Activated CD4-positive, alpha-beta memory T cell treated with anti-CD3 and anti-CD28 coated beads for 36 hours (primary cell): ENCODE data around the gene YDJC. TPM values are rescaled to one million over a fixed set of nuclear protein-coding genes. Genes with fewer than 3 reads are reported as not detected.
A peak's percentile ranks its signal among the peaks of the same experiment; 100 is the strongest.
"Not testable (repeated sequence)": the region's sequence is repeated elsewhere in the genome, so short reads cannot be mapped to it uniquely, and the experiment has no call there.

ENCODE experiments used
- CTCF ChIA-PET: fragments of 350-600 bp; sonication (Branson Sonifier 250); formaldehyde crosslinking; loops from one replicate; lab custom pipeline; 2021; ENCODE audit warnings: antibody characterized with exemption, inconsistent platforms; lab: Charles Lee
- POLR2A ChIA-PET: fragments of 350-600 bp; sonication (Branson Sonifier 250); formaldehyde crosslinking; loops from one replicate; lab custom pipeline; 2021; ENCODE audit warnings: antibody characterized with exemption; lab: Charles Lee
- DNase-seq: peaks from one replicate; pipeline ENCODE4 v3.0.0-alpha.2; 2020
- H3K27ac Mint-ChIP-seq: one replicate; pipeline ENCODE4 v1.8.0; 2021; ENCODE audit warnings: mixed read lengths
- H3K27me3 Mint-ChIP-seq: one replicate; pipeline ENCODE4 v1.8.0; 2021; ENCODE audit warnings: mixed read lengths
- H3K36me3 Mint-ChIP-seq: one replicate; pipeline ENCODE4 v1.8.0; 2021; ENCODE audit warnings: mixed read lengths
- H3K4me1 Mint-ChIP-seq: one replicate; pipeline ENCODE4 v1.8.0; 2021; ENCODE audit warnings: low read depth, mixed read lengths
- H3K4me3 Mint-ChIP-seq: one replicate; pipeline ENCODE4 v1.8.0; 2021; ENCODE audit warnings: mild to moderate bottlenecking, mixed read lengths
- H3K9me3 Mint-ChIP-seq: one replicate; pipeline ENCODE4 v1.8.0; 2021; ENCODE audit warnings: mixed read lengths
- intact Hi-C: fragments of 100-400 bp; cut with micrococcal nuclease; formaldehyde crosslinking; loops from one replicate; pipeline ENCODE4 v1.15.1; 2023
- total RNA-seq, 2 experiments: library from RNA; stranded (reverse); gene quantifications; one replicate each; pipeline ENCODE4 v1.2.3, GENCODE V29; 2021

Gene YDJC
- total RNA-seq, 2 experiments from 2014 or later: 45.3 to 47.1 TPM

DNA sequence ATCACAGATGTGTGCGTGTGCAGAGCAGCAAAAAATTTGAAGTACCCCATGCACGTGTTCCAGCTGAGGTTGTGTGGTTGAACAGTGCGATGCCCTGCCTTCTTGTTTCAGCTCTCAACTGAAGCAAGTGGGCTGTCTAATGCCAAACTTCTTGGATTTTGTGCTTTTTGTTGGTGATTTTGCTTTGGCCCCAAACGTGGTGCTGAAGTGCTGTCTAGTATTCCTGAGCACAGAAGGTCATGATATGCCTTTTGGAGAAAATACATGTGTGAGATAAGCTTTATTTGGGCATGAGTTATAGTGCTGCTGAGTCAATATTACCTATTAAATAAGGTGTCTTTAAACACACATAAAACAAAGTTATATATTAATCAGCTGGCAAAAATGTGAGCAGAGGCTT lies 14.1 kb downstream of the YDJC start:
- Mint-ChIP-seq H3K4me1 (peaks cover 24% of the 10 kb centered on the region), H3K9me3 (no peaks in the 10 kb centered on the region), H3K4me3 (no peak overlapping the region), H3K27me3 (no peaks in the 10 kb centered on the region), H3K27ac (peak overlapping the region; percentile 21), H3K36me3 (peaks cover 24% of the 10 kb centered on the region)
- intact Hi-C loops: no loop called here
- ChIA-PET POLR2A (no interaction called here), CTCF (interaction anchor here (0.8 to 2.6 kb wide), 4 partner anchors 12 to 31 kb away, joined by 3 to 14 read pairs (median 4); partner anchors contain the start of gene YDJC)
- DNase-seq: no peak

DNA sequence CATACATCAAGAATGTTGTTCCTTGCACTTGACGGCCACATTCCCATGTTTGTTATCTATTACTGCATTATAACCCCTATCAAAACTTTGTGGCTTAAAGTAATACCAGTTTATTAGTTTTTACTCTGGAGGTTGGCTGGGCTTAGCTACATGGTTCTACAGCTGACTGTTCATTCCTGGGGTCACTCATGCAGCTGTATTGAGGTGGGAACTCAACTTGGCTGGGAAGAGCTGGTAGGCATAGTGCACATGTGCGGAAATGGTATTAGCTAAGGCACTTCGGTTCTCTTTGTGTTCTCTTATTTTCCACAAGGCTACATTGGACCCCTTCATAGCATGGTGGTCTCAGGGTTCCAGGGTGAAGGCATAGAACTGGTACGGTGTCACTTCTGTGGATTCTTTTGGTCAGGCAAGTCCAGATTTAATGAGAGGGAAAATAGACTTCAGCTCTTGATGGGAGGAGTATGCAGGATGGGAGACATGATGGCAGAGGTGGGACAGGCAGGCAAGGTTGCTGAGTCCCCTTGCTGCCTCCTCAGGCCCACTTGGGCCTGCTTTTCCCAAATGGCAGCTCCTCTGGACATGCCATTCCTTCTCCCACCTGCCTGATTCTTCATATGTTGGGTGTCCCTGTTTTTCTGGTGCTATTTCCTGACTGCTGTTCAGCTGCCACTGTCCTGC lies 16.1 kb downstream of the YDJC start:
- H3K4me1 Mint-ChIP-seq: peaks cover 22% of the 10 kb centered on the region
- H3K27me3 Mint-ChIP-seq: no peaks in the 10 kb centered on the region
- peak overlapping the region; percentile 65 for H3K27ac Mint-ChIP-seq
- ChIA-PET CTCF (interaction anchor here (0.7 to 1.6 kb wide), 5 partner anchors 9 to 33 kb away, joined by 3 to 5 read pairs (median 3); no protein-coding TSS in a partner anchor), POLR2A (no interaction called here)
- no peaks in the 10 kb centered on the region for H3K9me3 Mint-ChIP-seq
- peaks cover 24% of the 10 kb centered on the region for H3K36me3 Mint-ChIP-seq
- no peak overlapping the region for H3K4me3 Mint-ChIP-seq
- no peak for DNase-seq
- intact Hi-C loops: no loop called here

DNA sequence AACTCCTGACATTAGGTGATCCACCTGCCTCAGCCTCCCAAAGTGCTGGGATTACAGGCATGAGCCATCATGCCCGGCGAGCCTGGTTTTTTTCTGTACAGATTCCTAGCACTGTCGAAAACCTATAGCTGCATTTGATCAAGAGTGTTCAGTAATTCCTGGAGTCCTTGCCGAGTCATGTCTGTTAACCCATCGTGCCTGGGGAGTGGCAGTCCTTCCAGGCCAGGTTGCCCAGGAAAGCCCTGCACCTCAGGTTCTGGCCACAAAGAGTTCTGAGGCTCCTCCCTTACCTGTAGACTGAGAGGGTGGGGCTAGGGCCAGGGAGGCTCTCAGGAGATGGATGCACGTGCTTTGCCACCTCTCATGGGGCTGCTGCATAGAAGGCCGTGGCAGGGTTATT lies 17.0 kb downstream of the YDJC start:
- H3K36me3 Mint-ChIP-seq: peaks cover 24% of the 10 kb centered on the region
- no peak for DNase-seq
- no peaks in the 10 kb centered on the region for H3K27me3 Mint-ChIP-seq
- no peak overlapping the region for H3K27ac Mint-ChIP-seq
- no peaks in the 10 kb centered on the region for H3K9me3 Mint-ChIP-seq
- intact Hi-C loops: no loop called here
- H3K4me3 Mint-ChIP-seq: no peak overlapping the region
- ChIA-PET POLR2A (no interaction called here), CTCF (interaction anchor here (0.7 to 1.4 kb wide), 2 partner anchors 9 to 34 kb away, joined by 3 read pairs; no protein-coding TSS in a partner anchor)
- peaks cover 27% of the 10 kb centered on the region for H3K4me1 Mint-ChIP-seq

DNA sequence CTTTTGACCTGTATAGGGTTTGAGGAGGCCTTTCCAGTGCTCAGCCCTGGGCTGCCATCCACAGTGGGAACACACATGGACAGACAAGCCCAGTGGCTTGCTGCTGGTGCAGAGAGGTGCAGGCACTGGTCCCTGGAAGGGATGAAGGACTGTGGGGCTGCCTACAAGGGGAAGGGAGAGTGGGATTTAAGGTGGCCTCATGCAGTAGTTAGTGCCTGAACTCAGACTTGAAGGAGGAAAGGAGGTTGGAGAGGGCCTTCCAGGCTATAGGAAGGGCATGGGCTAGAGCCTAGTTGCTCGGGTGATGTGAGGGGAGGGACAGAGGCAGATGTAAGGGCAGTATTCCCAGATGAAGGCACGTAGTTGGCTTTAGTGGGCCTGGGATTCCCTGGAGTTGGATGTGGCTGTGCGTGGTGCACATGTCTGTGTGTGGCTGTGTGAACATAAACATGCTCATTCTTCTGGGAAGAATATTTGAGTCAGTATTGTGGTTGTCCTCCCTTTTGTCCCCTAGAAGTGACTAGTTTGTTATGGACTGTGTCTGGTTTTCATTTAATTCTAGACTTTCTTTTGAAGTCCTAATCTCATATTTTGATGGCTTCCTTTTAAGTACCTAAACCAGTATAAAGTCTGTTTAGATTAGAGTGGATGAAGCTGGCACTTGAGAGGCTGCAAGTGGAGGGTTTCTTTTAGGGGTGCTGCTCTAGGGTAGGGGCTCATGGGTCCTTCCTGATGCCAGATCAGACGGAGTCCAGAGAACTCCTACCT lies 18.4 kb downstream of the YDJC start:
- Mint-ChIP-seq H3K4me1 (peaks cover 36% of the 10 kb centered on the region), H3K9me3 (no peaks in the 10 kb centered on the region), H3K36me3 (peaks cover 26% of the 10 kb centered on the region), H3K4me3 (no peak overlapping the region), H3K27ac (peak overlapping the region; percentile 84), H3K27me3 (no peaks in the 10 kb centered on the region)
- ChIA-PET POLR2A (no interaction called here), CTCF (interaction anchor here (3.3 kb wide), 1 partner anchor 18 kb away, joined by 15 read pairs; the partner anchor contains the start of gene YDJC)
- DNase-seq: no peak
- intact Hi-C loops: no loop called here

DNA sequence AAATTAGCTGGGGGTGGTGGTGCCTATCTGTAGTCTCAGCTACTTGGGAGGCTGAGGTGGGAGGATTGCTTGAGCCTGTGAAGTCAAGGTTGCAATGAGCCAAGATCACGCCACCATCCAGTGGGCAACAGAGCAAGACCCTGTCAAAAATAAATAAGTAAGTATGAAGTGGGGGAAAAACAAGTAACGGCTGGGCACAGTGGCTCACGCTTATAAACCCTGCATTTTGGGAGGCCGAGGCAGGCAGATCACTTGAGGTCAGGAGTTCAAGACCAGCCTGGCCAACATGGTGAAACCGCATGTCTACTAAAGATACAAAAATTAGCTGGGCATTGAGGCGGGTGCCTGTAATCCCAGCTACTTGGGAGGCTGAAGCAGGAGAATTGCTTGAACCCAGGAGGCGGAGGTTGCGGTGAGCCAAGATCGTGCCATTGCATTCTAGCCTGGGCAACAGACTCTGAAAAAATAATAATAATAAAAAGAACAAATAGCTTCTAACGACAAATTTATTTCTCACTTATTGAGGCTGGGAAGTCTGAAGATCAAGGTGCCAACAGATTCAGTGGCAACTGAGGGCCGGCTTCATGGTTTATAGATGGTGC lies 20.2 kb downstream of the YDJC start:
- CTCF ChIA-PET: interaction anchor here (1.4 to 3.3 kb wide), 3 partner anchors 13 to 37 kb away, joined by 6 to 15 read pairs (median 6); partner anchors contain the start of gene YDJC
- POLR2A ChIA-PET: not testable (repeated sequence)

DNA sequence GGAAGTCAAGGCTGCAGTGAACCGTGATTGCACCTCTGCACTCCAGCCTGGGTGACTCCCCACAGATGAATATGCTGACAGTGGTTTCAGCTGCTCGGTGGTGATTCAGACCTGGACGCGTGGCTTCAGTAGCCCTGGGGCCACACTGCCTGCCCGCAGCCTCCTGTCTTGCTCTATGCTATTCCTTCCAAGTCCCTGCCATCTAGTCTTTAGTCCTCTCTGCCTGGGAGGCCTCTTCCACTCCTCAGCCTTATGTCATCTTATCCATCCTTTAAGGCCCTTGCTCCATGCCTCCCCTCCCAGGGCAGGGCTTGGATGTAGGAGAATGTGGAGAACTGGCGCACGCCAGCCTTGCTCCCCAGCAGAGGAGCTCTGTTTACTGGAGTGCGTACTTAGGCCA lies 23.0 kb downstream of the YDJC start:
- DNase-seq: no peak
- Mint-ChIP-seq H3K4me1 (peaks cover 33% of the 10 kb centered on the region), H3K4me3 (no peak overlapping the region), H3K9me3 (no peaks in the 10 kb centered on the region), H3K27ac (no peak overlapping the region), H3K36me3 (peaks cover 14% of the 10 kb centered on the region), H3K27me3 (no peaks in the 10 kb centered on the region)
- CTCF ChIA-PET: interaction anchor here (0.8 to 2.2 kb wide), 5 partner anchors 16 to 40 kb away, joined by 3 to 7 read pairs (median 4); partner anchors contain the start of genes SDF2L1 and YDJC
- intact Hi-C loops: no loop called here
- POLR2A ChIA-PET: interaction anchor here (0.9 kb wide), 1 partner anchor 19 kb away, joined by 3 read pairs; no protein-coding TSS in a partner anchor

More for the DNA sequence above, 20.2 kb downstream of the YDJC start:
- intact Hi-C loops, H3K27ac Mint-ChIP-seq, DNase-seq, H3K9me3 Mint-ChIP-seq, H3K4me3 Mint-ChIP-seq, H3K27me3 Mint-ChIP-seq: not testable (repeated sequence)
- peaks cover 39% of the 10 kb centered on the region for H3K4me1 Mint-ChIP-seq
- H3K36me3 Mint-ChIP-seq: peaks cover 22% of the 10 kb centered on the region

DNA sequence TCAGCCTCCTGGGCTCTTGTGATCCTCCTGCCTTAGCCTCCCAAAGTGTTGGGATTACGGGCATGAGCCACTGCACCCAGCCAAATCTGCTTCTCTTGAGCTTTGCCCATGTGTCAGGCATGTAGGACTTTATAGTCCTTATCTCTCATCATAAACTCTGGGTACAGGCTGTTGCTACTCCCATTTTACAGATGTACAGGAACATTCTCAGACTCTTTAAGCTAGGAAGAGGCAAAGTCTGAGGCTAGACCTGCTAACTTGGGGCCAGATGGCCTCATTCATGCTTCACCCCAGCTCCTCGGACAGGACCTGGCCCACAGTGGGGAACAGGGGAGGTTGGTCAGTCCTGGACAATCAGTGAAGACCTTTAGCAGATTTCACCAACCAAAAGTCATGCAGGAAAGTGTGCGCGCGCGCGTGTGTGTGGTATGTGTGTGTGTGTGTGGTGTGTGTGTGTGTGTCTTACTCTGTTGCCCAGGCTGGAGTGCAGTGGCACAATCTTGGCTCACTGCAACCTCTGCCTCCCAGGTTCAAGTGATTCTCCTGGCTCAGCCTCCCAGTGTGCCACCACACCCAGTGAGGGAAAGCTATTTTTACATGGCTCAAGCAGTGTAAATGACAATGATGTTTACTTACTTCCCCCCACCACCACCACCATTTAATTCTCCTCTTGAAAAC lies 23.8 kb downstream of the YDJC start:
- CTCF ChIA-PET: interaction anchor here (0.8 to 2.2 kb wide), 4 partner anchors 17 to 41 kb away, joined by 3 to 7 read pairs (median 4); partner anchors contain the start of gene SDF2L1
- H3K27ac Mint-ChIP-seq: no peak overlapping the region
- peaks cover 8% of the 10 kb centered on the region for H3K36me3 Mint-ChIP-seq
- no peak overlapping the region for H3K4me3 Mint-ChIP-seq
- peaks cover 27% of the 10 kb centered on the region for H3K4me1 Mint-ChIP-seq
- no peaks in the 10 kb centered on the region for H3K27me3 Mint-ChIP-seq
- intact Hi-C loops: no loop called here
- no peaks in the 10 kb centered on the region for H3K9me3 Mint-ChIP-seq
- POLR2A ChIA-PET: no interaction called here
- DNase-seq: no peak

DNA sequence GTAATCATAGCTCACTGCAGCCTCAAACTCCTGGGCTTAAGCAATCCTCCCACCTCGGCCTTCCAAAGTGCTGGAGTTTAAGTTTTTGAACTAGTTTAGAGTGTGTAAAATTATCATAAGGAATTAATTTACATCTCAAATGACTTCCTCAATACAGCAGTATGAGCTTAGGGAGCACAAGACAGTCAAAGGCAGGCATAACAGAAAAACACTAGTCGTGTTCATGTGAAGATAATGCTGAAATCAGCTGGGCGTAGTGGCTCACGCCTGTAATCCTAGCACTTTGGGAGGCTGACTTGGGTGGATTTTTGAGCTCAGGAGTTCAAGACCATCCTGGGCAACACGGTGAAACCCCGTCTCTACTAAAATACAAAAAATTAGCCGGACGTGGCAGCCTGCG lies 25.8 kb downstream of the YDJC start:
- intact Hi-C loops: no loop called here
- peaks cover 37% of the 10 kb centered on the region for H3K4me1 Mint-ChIP-seq
- H3K27ac Mint-ChIP-seq: no peak overlapping the region
- CTCF ChIA-PET: interaction anchor here (1.0 to 1.3 kb wide), 3 partner anchors 9 to 42 kb away, joined by 3 to 4 read pairs (median 3); no protein-coding TSS in a partner anchor
- H3K9me3 Mint-ChIP-seq: no peaks in the 10 kb centered on the region
- no peak for DNase-seq
- H3K4me3 Mint-ChIP-seq: no peak overlapping the region
- POLR2A ChIA-PET: no interaction called here
- no peaks in the 10 kb centered on the region for H3K27me3 Mint-ChIP-seq
- H3K36me3 Mint-ChIP-seq: peaks cover 11% of the 10 kb centered on the region

DNA sequence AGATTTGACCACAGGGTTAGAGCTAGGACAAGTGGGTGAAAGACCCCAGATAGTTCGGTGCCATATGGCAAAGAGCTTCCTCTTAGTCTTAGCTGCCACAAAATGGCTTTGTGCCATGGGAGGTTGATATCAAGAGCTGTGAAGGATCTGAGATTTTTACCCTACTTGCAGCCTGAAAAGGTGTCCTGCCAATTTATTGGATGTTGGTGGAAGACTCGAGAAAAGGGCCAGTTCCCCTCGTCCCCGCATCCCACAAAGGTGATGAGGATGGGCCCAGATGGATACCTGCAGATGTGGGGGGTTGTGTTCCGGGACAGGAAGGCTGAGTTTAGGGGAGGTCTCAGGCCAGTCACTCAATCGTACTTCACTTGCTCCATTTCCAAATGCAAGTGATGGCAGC lies 27.2 kb downstream of the YDJC start:
- no peaks in the 10 kb centered on the region for H3K27me3 Mint-ChIP-seq
- no peak overlapping the region for H3K4me3 Mint-ChIP-seq
- DNase-seq: no peak
- intact Hi-C loops: no loop called here
- POLR2A ChIA-PET: interaction anchor here (1.4 kb wide), 1 partner anchor 10 kb away, joined by 4 read pairs; no protein-coding TSS in a partner anchor
- H3K27ac Mint-ChIP-seq: peak overlapping the region; percentile 21
- CTCF ChIA-PET: no interaction called here
- peaks cover 37% of the 10 kb centered on the region for H3K4me1 Mint-ChIP-seq
- peaks cover 12% of the 10 kb centered on the region for H3K36me3 Mint-ChIP-seq
- no peaks in the 10 kb centered on the region for H3K9me3 Mint-ChIP-seq

DNA sequence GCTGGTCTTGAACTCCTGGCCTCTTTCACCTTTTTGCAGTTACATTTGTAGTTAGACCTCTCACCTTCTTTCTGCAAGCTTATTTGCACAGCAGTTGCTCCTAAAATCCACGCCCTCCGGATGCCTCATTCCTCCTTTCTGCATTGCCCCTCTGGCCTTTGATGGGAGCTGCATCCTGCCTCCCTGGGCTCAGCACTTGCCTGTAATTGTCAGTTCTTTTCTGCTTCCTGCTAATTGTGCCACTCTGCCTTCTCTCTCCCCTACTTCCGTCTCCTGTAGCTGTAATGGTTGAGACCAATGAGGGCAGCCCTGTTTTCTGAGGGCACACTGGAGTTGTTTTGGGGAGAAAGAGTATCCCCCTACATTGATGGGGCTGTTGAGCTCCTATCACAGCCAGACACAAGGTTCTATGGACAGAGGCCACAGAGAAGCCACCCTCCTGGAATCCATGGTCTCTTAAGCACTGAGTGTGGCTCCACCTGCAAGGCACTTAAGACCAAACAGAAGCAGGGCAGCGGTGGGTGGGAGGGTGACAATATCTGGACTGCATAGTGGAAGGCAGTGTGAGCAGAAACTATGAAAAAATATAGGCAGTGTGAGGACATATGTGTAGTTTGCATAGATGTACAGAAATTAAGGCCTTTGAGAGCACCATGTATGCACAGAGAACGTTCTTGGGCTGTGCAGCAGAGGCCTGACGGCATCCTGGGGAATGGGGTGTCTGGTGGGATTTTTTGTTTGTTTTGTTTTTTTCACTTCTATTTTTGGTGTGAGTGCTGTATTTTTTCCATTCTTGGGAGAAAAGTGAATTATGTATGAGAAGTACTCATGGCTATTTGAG lies 30.5 kb downstream of the YDJC start:
- H3K4me3 Mint-ChIP-seq: no peak overlapping the region
- H3K36me3 Mint-ChIP-seq: peaks cover 31% of the 10 kb centered on the region
- intact Hi-C loops: no loop called here
- DNase-seq: no peak
- H3K27ac Mint-ChIP-seq: peak overlapping the region; percentile 7
- ChIA-PET CTCF (interaction anchor here (0.9 to 2.3 kb wide), 2 partner anchors 30 to 47 kb away, joined by 3 to 6 read pairs; no protein-coding TSS in a partner anchor), POLR2A (no interaction called here)
- H3K27me3 Mint-ChIP-seq: no peaks in the 10 kb centered on the region
- no peaks in the 10 kb centered on the region for H3K9me3 Mint-ChIP-seq
- H3K4me1 Mint-ChIP-seq: peaks cover 27% of the 10 kb centered on the region
